Testis (tissue), 3 donors: ENCODE measurements around the gene IGFBP1. TPM values are rescaled to one million over a fixed set of nuclear protein-coding genes. Genes with fewer than 3 reads are reported as not detected.

ENCODE experiments used
- DNase-seq: peaks from one replicate; pipeline ENCODE4 v3.0.0-alpha.2; 2019
- H3K27ac ChIP-seq, 2 donors: fragments of 200-600 bp; sonication (generic); one replicate each; pipeline ENCODE4 v1.5.1; 2019
- H3K27me3 ChIP-seq: fragments of 200-600 bp; sonication (generic); one replicate; pipeline ENCODE4 v1.5.1; 2019
- H3K36me3 ChIP-seq: fragments of 200-600 bp; sonication (generic); one replicate; pipeline ENCODE4 v1.5.1; 2017; ENCODE audit warnings: low read depth; ENCODE audit errors: missing control alignments
- H3K4me1 ChIP-seq: fragments of 200-600 bp; sonication (generic); one replicate; pipeline ENCODE4 v1.5.1; 2019
- H3K4me3 ChIP-seq, 2 donors: fragments of 200-600 bp; sonication (generic); one replicate each; pipeline ENCODE4 v1.5.1; 2017 to 2019
- H3K9me3 ChIP-seq: fragments of 200-600 bp; sonication (generic); one replicate; pipeline ENCODE4 v1.5.1; 2017
- POLR2A ChIP-seq: fragments of 450-650 bp; IDR thresholded peaks from one replicate; pipeline ENCODE4 v1.6.1; 2017; ENCODE audit warnings: antibody characterized with exemption, mild to moderate bottlenecking, moderate library complexity
- WGBS, 2 donors: methylation state at CpG; one replicate each; pipeline ENCODE4 v1.1.5; 2018; 5-methylcytosine and 5-hydroxymethylcytosine counted together
- intact Hi-C: fragments of 100-400 bp; cut with DNase I; formaldehyde crosslinking; loops from one replicate; pipeline ENCODE4 v1.15.1; 2023; ENCODE audit warnings: low total_unique reads
- polyA plus RNA-seq: library from polyadenylated mRNA; stranded (reverse); fragments of 350-450 nt; fragmentation: Illumina TruSeq; extraction: RNeasy Lipid Tissue Mini Kit (QIAGEN cat#74804); gene quantifications from one replicate; pipeline ENCODE4 v1.2.3, GENCODE V29; 2014; ENCODE audit warnings: low read depth, low replicate concordance; ENCODE audit not compliant: insufficient read depth
- total RNA-seq, 2 donors: library from RNA; depleted of rRNA; stranded (reverse); fragments of >200 nt; gene quantifications; one replicate each; pipeline ENCODE4 v1.2.3, GENCODE V29; 2016
- TF ChIP-seq, protein P1 (sequence below), 3 experiments: fragments of 450-650 bp in 2 of 3; fragments of 200-600 bp in 1 of 3; sonication (generic) in 1 of 3; IDR thresholded peaks; one replicate each; pipeline ENCODE4 v1.5.1; 2016 to 2019; ENCODE audit warnings: antibody characterized with exemption in 3 of 3, mild to moderate bottlenecking in 2 of 3, moderate library complexity in 1 of 3

The IGFBP1 gene
- total and polyA plus RNA-seq, 3 donors from 2014 or later = 0.33 to 0.50 TPM; not detected in 1

DNA sequence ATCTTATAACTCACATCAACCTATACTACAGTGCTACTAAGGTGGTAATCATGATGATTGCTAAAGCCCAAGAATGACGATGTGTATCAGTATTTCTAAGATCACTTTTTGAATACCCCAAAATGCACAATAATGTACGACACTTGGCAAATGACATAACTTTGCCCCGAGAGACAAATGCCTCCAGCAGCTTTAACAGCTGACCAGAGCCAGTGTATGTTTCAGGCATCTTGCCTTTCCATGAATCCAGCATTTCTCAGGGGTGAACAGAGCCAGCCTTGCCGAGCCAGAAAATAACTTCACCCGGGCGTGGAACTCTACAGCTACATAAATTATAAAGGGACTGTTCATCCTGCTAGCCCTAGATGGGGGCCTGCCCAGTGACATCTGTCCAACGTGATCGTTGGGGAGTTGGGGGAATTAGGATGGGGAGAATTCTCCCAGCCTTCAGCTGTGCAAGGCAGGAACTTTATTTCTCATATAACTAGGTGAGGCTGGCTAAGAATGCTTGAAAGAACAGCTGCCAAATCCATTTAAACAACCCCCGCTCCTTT is 31.0 kb downstream of the IGFBP1 start:
- TF ChIP-seq, protein P1, sequence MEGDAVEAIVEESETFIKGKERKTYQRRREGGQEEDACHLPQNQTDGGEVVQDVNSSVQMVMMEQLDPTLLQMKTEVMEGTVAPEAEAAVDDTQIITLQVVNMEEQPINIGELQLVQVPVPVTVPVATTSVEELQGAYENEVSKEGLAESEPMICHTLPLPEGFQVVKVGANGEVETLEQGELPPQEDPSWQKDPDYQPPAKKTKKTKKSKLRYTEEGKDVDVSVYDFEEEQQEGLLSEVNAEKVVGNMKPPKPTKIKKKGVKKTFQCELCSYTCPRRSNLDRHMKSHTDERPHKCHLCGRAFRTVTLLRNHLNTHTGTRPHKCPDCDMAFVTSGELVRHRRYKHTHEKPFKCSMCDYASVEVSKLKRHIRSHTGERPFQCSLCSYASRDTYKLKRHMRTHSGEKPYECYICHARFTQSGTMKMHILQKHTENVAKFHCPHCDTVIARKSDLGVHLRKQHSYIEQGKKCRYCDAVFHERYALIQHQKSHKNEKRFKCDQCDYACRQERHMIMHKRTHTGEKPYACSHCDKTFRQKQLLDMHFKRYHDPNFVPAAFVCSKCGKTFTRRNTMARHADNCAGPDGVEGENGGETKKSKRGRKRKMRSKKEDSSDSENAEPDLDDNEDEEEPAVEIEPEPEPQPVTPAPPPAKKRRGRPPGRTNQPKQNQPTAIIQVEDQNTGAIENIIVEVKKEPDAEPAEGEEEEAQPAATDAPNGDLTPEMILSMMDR (IDR thresholded peaks at IDR 0.05) = no peak
- no peak for TF ChIP-seq POLR2A
- Histone ChIP-seq H3K4me3 (peak overlapping the region in 1 of 2 donors; percentile 59), H3K4me1 (peaks cover 5% of the 10 kb centered on the region), H3K27me3 (no peaks in the 10 kb centered on the region), H3K36me3 (no peaks in the 10 kb centered on the region), H3K9me3 (no peaks in the 10 kb centered on the region), H3K27ac (no peak overlapping the region)
- intact Hi-C loops = loop anchor here (10.0 kb wide), 1 partner anchor 1255 kb away; no protein-coding TSS in a partner anchor
- 23 to 36% methylated on average over 9 of the region's 9 CpGs for WGBS, 2 donors
- peak; percentile 12 for DNase-seq

DNA sequence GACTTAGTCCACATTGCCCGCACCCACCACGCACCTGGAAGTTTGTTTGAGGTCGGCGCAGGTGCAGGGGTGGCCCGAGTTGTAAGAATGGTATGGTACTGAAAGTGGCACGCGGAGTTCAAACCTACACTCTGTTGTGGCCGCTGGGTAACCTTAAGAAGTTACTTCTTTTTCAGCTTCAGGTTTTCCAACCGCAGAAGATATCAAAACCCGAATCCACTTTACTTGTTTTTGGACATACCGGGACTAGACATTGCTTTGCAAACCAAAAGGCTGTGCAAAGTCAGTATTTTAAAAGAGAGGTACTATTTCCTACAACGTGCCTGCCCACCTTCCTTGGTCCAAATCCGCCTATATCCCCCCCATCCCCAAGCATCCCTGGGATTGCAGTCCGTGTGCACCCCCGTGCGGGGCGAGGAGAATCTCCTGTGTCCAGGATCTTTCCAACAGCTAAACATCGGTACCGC is 31.7 kb downstream of the IGFBP1 start:
- Histone ChIP-seq H3K27ac (no peak overlapping the region), H3K4me1 (peaks cover 5% of the 10 kb centered on the region), H3K27me3 (no peaks in the 10 kb centered on the region), H3K4me3 (peak overlapping the region; percentile 52 to 59), H3K36me3 (no peaks in the 10 kb centered on the region), H3K9me3 (no peaks in the 10 kb centered on the region)
- intact Hi-C loops = loop anchor here (5.0 to 10.0 kb wide), 3 partner anchors 435 to 1255 kb away; no protein-coding TSS in a partner anchor
- WGBS, 2 donors = 4 to 6% methylated on average over 19 of the region's 19 CpGs
- TF ChIP-seq POLR2A = no peak
- TF ChIP-seq, protein P1 (IDR thresholded peaks at IDR 0.05) = no peak
- DNase-seq = peak; percentile 14

DNA sequence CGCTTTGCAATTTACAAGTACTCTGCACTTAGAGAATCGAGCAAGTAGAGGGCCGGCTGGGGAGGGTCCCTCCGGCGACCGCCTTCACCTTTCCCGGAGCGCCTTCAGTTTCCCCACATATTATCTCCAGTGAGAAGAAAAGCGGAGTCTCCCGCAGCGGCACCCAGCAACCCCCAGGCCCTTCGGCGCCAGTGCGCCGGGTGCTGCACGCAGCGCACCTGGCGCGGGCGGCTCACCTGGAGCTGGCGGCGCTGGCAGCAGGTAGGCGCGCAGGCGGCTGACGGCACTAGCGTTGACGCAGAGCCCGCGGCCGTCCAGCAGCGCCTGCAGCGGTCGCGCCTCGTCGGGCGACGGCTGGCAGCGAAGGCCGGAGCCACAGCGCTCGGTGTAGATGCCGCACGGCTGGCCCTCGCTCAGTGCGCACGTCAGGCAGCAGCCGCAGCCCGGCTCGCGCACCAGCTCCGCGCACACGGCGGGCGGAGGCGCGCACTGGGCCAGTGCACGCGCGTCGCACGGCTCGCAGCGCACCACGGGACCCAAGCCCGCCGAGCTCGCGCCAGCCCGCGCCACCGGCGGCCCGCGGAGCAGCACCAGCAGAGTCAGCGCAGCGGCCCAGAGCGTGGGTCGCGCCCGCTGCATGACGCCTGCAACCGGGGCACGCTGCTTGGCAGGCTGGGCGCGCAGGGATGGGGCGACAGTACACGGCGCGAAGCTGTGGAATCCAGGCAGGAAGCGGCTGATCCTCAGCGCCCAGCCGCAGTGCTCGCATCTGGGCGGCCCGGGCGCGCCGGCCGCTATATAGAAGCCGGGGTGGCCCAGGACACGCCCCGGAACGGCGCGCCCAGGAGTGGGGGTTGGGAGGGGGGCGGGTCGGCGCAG is 32.5 kb downstream of the IGFBP1 start, which contains the start of gene IGFBP3:
TSS of gene IGFBP3 (minus strand) at position 771 of the 879 bp plus-strand sequence. CDS start at position 639, 132 bp downstream.
- 0 to 1% methylated on average over 15 to 45 of the region's 111 CpGs for WGBS, 2 donors
- Histone ChIP-seq H3K4me1 (peaks cover 5% of the 10 kb centered on the region), H3K27me3 (no peaks in the 10 kb centered on the region), H3K9me3 (no peaks in the 10 kb centered on the region), H3K27ac (peak within 1 kb of the TSS in 1 of 2 donors; percentile 8), H3K36me3 (no peaks in the 10 kb centered on the region), H3K4me3 (peak within 1 kb of the TSS; percentile 52 to 59)
- no peak for TF ChIP-seq POLR2A
- TF ChIP-seq, protein P1 (IDR thresholded peaks at IDR 0.05) = no peak
- DNase-seq = peak; percentile 73
- intact Hi-C loops = loop anchor here (5.0 to 10.0 kb wide), 2 partner anchors 434 to 1167 kb away; no protein-coding TSS in a partner anchor

DNA sequence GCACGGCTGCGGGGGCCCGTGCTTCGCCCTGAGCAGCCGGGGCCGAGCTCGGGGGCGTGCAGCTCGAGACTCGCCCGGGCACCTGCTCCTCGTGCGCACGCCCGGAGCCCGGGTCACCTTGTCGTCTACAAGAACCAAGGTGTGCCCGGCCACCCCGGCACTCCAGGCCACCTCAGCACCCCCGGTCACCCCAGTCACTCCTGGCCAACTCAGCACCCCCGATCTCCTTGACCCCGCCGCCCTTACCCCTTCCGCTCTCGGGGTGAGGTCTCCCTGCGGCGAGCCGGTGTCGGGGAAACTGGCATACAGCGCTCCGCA is 33.1 kb downstream of the IGFBP1 start:
- Histone ChIP-seq H3K27ac (no peak overlapping the region), H3K9me3 (no peaks in the 10 kb centered on the region), H3K4me1 (peaks cover 5% of the 10 kb centered on the region), H3K4me3 (peak overlapping the region; percentile 52 to 59), H3K36me3 (no peaks in the 10 kb centered on the region), H3K27me3 (no peaks in the 10 kb centered on the region)
- TF ChIP-seq, protein P1 (IDR thresholded peaks at IDR 0.05) = no peak
- no peak for TF ChIP-seq POLR2A
- WGBS, 2 donors = 0 to 9% methylated on average over 11 to 31 of the region's 31 CpGs
- peak; percentile 28 for DNase-seq
- intact Hi-C loops = loop anchor here (5.0 to 10.0 kb wide), 2 partner anchors 433 to 1166 kb away; no protein-coding TSS in a partner anchor
